ENCODE data around the gene PANK2. TPM values are rescaled to one million over a fixed set of nuclear protein-coding genes. Genes with fewer than 3 reads are reported as not detected.

The PANK2 gene
- total RNA-seq, 1 donor from 2014 or later, result 53.7 TPM

DNA sequence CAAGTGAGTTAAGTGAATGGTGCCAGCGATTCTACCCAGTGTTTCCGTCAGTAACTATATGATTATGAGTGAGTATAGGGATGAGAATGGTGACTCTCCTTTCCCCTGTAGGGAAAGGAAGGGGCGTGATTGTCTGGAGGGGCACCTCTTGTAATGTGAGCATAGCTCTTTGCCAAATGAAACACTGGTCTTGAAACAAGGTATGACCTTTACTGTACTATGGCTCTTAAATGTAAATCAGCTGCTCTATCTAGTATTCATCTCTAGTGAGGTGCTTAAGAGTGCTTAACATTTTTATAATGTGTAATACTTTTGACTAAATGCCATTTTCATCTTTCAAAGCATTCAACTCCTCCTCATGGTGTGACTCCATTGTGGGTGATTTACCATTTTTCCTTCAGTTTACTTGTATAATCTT lies 11.0 kb downstream of the PANK2 start:
- no peak overlapping the region for H3K27ac Mint-ChIP-seq (ENCODE audit: unreplicated experiment)
- H3K36me3 Mint-ChIP-seq (ENCODE audit: low read depth, unreplicated experiment), result peaks cover 3% of the 10 kb centered on the region
- H3K4me3 Mint-ChIP-seq (ENCODE audit: unreplicated experiment), result peak overlapping the region; percentile 65
- H3K9me3 Mint-ChIP-seq (ENCODE audit: unreplicated experiment), result no peaks in the 10 kb centered on the region
- no peaks in the 10 kb centered on the region for H3K27me3 Mint-ChIP-seq (ENCODE audit: unreplicated experiment)
- H3K4me1 Mint-ChIP-seq (ENCODE audit: unreplicated experiment), result peaks cover 18% of the 10 kb centered on the region
- DNase-seq (ENCODE audit: low spot score), result no peak
- TF ChIP-seq, protein P1, sequence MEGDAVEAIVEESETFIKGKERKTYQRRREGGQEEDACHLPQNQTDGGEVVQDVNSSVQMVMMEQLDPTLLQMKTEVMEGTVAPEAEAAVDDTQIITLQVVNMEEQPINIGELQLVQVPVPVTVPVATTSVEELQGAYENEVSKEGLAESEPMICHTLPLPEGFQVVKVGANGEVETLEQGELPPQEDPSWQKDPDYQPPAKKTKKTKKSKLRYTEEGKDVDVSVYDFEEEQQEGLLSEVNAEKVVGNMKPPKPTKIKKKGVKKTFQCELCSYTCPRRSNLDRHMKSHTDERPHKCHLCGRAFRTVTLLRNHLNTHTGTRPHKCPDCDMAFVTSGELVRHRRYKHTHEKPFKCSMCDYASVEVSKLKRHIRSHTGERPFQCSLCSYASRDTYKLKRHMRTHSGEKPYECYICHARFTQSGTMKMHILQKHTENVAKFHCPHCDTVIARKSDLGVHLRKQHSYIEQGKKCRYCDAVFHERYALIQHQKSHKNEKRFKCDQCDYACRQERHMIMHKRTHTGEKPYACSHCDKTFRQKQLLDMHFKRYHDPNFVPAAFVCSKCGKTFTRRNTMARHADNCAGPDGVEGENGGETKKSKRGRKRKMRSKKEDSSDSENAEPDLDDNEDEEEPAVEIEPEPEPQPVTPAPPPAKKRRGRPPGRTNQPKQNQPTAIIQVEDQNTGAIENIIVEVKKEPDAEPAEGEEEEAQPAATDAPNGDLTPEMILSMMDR (IDR thresholded peaks at IDR 0.05; ENCODE audit: unreplicated experiment), result no peak

DNA sequence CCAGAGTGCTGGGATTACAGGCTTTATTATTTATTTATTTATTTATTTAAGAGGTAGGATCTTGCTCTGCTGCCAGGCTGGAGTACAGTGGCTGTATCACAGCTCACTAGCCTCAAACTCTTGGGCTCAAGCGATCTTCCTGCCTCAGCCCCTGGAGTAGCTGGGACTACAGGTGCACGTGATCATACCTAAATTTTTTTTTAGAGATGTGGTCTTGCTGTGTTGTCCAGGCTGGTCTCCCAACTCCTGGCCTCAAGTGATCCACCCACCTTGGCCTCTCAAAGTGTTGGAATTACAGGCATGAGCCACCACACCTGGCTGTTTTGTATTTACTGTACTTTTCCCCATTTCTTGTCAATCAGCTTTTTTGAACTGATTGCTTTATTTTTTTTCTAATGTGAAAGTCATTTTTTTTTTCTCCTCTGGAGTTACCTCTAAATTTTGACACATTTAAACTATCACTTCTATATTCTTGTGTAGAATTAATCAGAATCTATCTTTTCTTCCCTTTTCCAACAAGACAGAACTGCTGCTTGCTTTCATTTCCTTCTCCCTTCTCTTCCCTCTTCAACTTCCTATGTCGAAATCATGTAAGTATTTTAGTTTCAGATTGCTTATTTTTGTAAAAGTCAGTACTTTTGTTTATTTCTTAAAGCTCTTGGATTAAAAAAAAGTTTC lies 12.0 kb downstream of the PANK2 start:
- H3K4me3 Mint-ChIP-seq (ENCODE audit: unreplicated experiment), result no peak overlapping the region
- H3K4me1 Mint-ChIP-seq (ENCODE audit: unreplicated experiment), result peaks cover 15% of the 10 kb centered on the region

DNA sequence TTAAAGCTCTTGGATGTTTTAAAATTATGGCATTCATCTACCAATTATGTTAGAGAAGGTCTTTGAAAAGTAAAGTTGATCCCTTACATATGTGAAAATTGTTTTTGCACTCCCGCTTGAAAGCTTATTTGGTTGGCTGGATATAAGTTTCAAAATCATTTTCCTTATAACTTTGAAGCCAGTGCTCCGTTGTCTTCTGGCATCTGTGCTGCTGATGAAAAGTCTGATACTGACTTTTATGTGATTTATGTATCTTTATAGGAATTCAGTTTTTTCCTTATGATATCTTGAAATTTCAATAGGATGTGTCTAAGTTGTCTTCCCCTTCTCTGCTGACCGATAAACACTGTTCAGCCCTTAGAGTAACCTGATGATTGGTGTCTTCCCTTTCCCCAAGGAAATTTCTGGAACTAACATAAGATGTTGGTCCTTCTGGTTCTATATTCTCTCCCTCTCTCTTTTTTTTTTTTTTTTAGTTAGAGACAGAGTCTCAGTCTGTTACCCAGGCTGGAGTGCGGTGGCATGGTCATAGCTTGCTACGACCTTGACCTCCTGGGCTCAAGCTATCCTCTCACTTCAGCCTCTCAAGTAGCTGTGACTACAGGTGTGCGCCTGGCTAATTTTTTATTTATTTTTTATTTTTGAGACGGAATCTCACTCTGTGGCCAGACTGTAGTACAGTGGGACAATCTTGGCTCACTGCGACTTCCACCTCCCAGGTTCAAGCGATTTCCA lies 12.7 kb downstream of the PANK2 start:
- TF ChIP-seq, protein P1 (IDR thresholded peaks at IDR 0.05; ENCODE audit: unreplicated experiment), result no peak
- H3K36me3 Mint-ChIP-seq (ENCODE audit: low read depth, unreplicated experiment), result no peaks in the 10 kb centered on the region
- peak overlapping the region; percentile 33 for H3K27ac Mint-ChIP-seq (ENCODE audit: unreplicated experiment)
- no peaks in the 10 kb centered on the region for H3K9me3 Mint-ChIP-seq (ENCODE audit: unreplicated experiment)
- no peaks in the 10 kb centered on the region for H3K27me3 Mint-ChIP-seq (ENCODE audit: unreplicated experiment)
- DNase-seq (ENCODE audit: low spot score), result no peak
- H3K4me1 Mint-ChIP-seq (ENCODE audit: unreplicated experiment), result peaks cover 15% of the 10 kb centered on the region
- no peak overlapping the region for H3K4me3 Mint-ChIP-seq (ENCODE audit: unreplicated experiment)

More for the DNA sequence above, 12.0 kb downstream of the PANK2 start:
- Mint-ChIP-seq H3K36me3 (ENCODE audit: low read depth, unreplicated experiment) (no peaks in the 10 kb centered on the region), H3K27ac (ENCODE audit: unreplicated experiment) (peak overlapping the region; percentile 33), H3K27me3 (ENCODE audit: unreplicated experiment) (no peaks in the 10 kb centered on the region), H3K9me3 (ENCODE audit: unreplicated experiment) (no peaks in the 10 kb centered on the region)
- TF ChIP-seq, protein P1 (IDR thresholded peaks at IDR 0.05; ENCODE audit: unreplicated experiment), result no peak
- no peak for DNase-seq (ENCODE audit: low spot score)

DNA sequence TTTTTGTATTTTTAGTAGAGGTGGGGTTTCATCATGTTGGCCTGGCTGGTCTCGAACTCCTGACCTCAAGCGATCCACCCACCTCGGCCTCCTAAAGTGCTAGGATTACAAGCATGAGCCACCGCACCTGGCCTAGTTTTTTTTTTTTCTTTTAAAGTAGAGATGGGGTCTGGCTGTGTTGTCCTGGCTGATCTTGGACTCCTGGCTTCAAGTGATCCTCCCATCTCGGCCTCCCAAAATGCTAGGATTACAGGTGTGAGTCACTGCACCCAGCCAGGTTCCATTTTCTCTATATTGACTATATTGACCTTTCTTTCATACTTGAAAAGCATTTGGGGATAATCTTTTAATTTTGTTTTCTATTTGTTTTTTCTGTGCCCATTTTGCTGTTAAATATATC lies 13.3 kb downstream of the PANK2 start:
- TF ChIP-seq, protein P1 (IDR thresholded peaks at IDR 0.05; ENCODE audit: unreplicated experiment), result no peak
- H3K36me3 Mint-ChIP-seq (ENCODE audit: low read depth, unreplicated experiment), result no peaks in the 10 kb centered on the region
- H3K27ac Mint-ChIP-seq (ENCODE audit: unreplicated experiment), result no peak overlapping the region
- H3K4me1 Mint-ChIP-seq (ENCODE audit: unreplicated experiment), result peaks cover 15% of the 10 kb centered on the region
- no peak for DNase-seq (ENCODE audit: low spot score)
- no peaks in the 10 kb centered on the region for H3K9me3 Mint-ChIP-seq (ENCODE audit: unreplicated experiment)
- no peak overlapping the region for H3K4me3 Mint-ChIP-seq (ENCODE audit: unreplicated experiment)
- no peaks in the 10 kb centered on the region for H3K27me3 Mint-ChIP-seq (ENCODE audit: unreplicated experiment)

DNA sequence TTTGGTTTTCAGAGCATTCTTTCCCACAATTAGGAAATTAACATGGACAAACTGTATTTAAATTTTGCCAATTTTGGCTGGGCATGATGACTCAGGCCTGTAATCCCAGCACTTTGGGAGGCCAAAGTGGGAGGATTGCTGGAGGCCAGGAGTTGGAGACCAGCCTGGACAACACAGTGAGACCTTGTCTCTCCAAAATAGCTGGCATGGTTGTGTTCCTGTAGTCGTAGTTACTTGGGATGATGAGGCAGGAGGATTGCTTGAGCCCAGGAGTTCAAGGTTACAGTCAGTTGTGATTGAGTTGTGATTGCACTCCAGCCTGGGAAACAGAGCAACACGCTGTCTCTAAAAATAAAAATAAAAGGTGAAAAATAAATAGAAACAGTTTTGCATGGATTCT lies 15.0 kb downstream of the PANK2 start:
- no peak overlapping the region for H3K27ac Mint-ChIP-seq (ENCODE audit: unreplicated experiment)
- DNase-seq (ENCODE audit: low spot score), result no peak
- no peaks in the 10 kb centered on the region for H3K27me3 Mint-ChIP-seq (ENCODE audit: unreplicated experiment)
- no peak overlapping the region for H3K4me3 Mint-ChIP-seq (ENCODE audit: unreplicated experiment)
- TF ChIP-seq, protein P1 (IDR thresholded peaks at IDR 0.05; ENCODE audit: unreplicated experiment), result no peak
- H3K4me1 Mint-ChIP-seq (ENCODE audit: unreplicated experiment), result peaks cover 15% of the 10 kb centered on the region
- H3K36me3 Mint-ChIP-seq (ENCODE audit: low read depth, unreplicated experiment), result peaks cover 10% of the 10 kb centered on the region
- no peaks in the 10 kb centered on the region for H3K9me3 Mint-ChIP-seq (ENCODE audit: unreplicated experiment)
